ENCODE measurements around the gene IFNGR1.
"Not testable (repeated sequence)": the region's sequence is repeated elsewhere in the genome, so short reads cannot be mapped to it uniquely, and the experiment has no call there.

The IFNGR1 gene

GRCh38 chr6:137210903-137211302, 8.3 kb downstream of the IFNGR1 start:
- no peak for DNase-seq

GRCh38 chr6:137208279-137208678, 10.9 kb downstream of the IFNGR1 start:
- no peak for DNase-seq

- not testable (repeated sequence) for DNase-seq
Observed at GRCh38 chr6:137207457-137207856, 11.7 kb downstream of the IFNGR1 start.

- no peak for DNase-seq
Observed at GRCh38 chr6:137206577-137206976, 12.6 kb downstream of the IFNGR1 start.

- no peak for DNase-seq
Observed at GRCh38 chr6:137203256-137203655, 15.9 kb downstream of the IFNGR1 start.

- peak; percentile 3 to 35 for DNase-seq
Observed at GRCh38 chr6:137202078-137202477, 17.1 kb downstream of the IFNGR1 start.

- DNase-seq, result no peak
Observed at GRCh38 chr6:137201006-137201405, 18.2 kb downstream of the IFNGR1 start.

- no peak for DNase-seq
Observed at GRCh38 chr6:137200288-137200687, 18.9 kb downstream of the IFNGR1 start.

GRCh38 chr6:137197684-137198645, 21.2 kb downstream of the IFNGR1 start:
- DNase-seq, result no peak

- DNase-seq, result no peak
Observed at GRCh38 chr6:137193256-137194070, 25.7 kb downstream of the IFNGR1 start.

GRCh38 chr6:137192821-137193220, 26.4 kb downstream of the IFNGR1 start:
- no peak for DNase-seq

GRCh38 chr6:137191670-137192069, 27.5 kb downstream of the IFNGR1 start:
- no peak for DNase-seq

GRCh38 chr6:137191236-137191635, 27.9 kb downstream of the IFNGR1 start:
- no peak for DNase-seq

GRCh38 chr6:137190583-137191094, 28.5 kb downstream of the IFNGR1 start:
- no peak for DNase-seq

GRCh38 chr6:137188855-137189254, 30.3 kb downstream of the IFNGR1 start:
- peak in 1 of 2 experiments; percentile 5 for DNase-seq

- DNase-seq, result no peak
Observed at GRCh38 chr6:137185290-137185689, 33.9 kb downstream of the IFNGR1 start.

GRCh38 chr6:137182654-137183073, 36.5 kb downstream of the IFNGR1 start:
- DNase-seq, result no peak

GRCh38 chr6:137181891-137182653, 37.1 kb downstream of the IFNGR1 start:
- no peak for DNase-seq

GRCh38 chr6:137177611-137178010, 41.6 kb downstream of the IFNGR1 start:
- DNase-seq, result no peak

GRCh38 chr6:137176729-137177128, 42.5 kb downstream of the IFNGR1 start:
- DNase-seq, result no peak

GRCh38 chr6:137175868-137176245, 43.3 kb downstream of the IFNGR1 start:
- DNase-seq, result no peak

GRCh38 chr6:137175157-137175867, 43.9 kb downstream of the IFNGR1 start:
- DNase-seq, result no peak

All from NCI-H526 (cell line).